Measurements from ENCODE around the gene DLG2. TPM values are rescaled to one million over a fixed set of nuclear protein-coding genes. Genes with fewer than 3 reads are reported as not detected.

DLG2 gene
- total and polyA plus RNA-seq, 4 donors: 0.30 to 5.5 (median 0.68) TPM

DNA sequence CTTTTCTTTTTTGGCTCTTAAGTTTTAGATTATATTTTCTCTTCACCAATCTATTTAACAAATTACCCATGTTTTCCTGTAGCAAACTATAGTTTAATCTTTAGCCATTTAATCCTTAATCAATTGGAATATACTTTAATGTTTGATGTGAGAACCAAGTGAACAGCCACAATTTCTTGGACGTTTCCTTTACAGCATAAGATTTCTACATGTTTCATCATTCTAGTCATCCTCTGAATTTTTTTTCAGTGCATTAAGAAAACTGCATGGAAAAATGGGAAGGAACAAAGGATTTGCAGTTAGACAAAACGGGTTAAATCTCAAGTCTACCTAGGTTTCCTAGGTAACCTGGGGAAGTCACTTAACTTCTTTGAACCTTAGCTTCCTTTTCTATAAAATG is 1833.8 kb downstream of the DLG2 start:
- no peak overlapping the region for H3K4me3 ChIP-seq (ENCODE audit: low read depth in 1 of 3, low read length in 3 of 3)
- H3K36me3 ChIP-seq (ENCODE audit: control insufficient read depth in 4 of 4, insufficient read depth in 3 of 4, low read depth in 1 of 4, low read length in 3 of 4): no peaks in the 10 kb centered on the region
- no peak for DNase-seq (ENCODE audit: low spot score)

GRCh38 chr11:83791557-83791956 is 1835.6 kb downstream of the DLG2 start:
- 94% methylated on average over 17 of the region's 17 CpGs for WGBS
- no peak overlapping the region for H3K27ac ChIP-seq (ENCODE audit: low read depth in 1 of 2, low read length in 2 of 2)
- TF ChIP-seq RAD21 (IDR thresholded peaks at IDR 0.05) (no peak), FOXA2 (IDR thresholded peaks at IDR 0.05) (no peak), FOXA1 (IDR thresholded peaks at IDR 0.05) (no peak), YY1 (IDR thresholded peaks at IDR 0.05) (no peak)

More for the DNA sequence above, 1833.8 kb downstream of the DLG2 start:
- Histone ChIP-seq H3K27me3 (ENCODE audit: control insufficient read depth in 4 of 4, insufficient read depth in 4 of 4, low read length in 3 of 4) (no peaks in the 10 kb centered on the region), H3K9me3 (ENCODE audit: control insufficient read depth in 4 of 4, low read length in 3 of 4) (no peaks in the 10 kb centered on the region), H3K27ac (ENCODE audit: low read depth in 1 of 2, low read length in 2 of 2) (no peak overlapping the region), H3K4me1 (ENCODE audit: control insufficient read depth in 4 of 4, insufficient read depth in 4 of 4, low read length in 3 of 4) (no peaks in the 10 kb centered on the region), H3K9ac (ENCODE audit: low read depth in 1 of 2, low read length in 2 of 2) (no peak overlapping the region)
- no peak for TF ChIP-seq EGR1 (IDR thresholded peaks at IDR 0.05; ENCODE audit: low read depth in 2 of 2)
- TF ChIP-seq NR2F2 (IDR thresholded peaks at IDR 0.05): no peak
- TF ChIP-seq HNF4G (IDR thresholded peaks at IDR 0.05): no peak
- TF ChIP-seq, protein P1, sequence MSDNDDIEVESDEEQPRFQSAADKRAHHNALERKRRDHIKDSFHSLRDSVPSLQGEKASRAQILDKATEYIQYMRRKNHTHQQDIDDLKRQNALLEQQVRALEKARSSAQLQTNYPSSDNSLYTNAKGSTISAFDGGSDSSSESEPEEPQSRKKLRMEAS (IDR thresholded peaks at IDR 0.05): no peak
- no peak for TF ChIP-seq REST (IDR thresholded peaks at IDR 0.05)
- TF ChIP-seq, protein P2, sequence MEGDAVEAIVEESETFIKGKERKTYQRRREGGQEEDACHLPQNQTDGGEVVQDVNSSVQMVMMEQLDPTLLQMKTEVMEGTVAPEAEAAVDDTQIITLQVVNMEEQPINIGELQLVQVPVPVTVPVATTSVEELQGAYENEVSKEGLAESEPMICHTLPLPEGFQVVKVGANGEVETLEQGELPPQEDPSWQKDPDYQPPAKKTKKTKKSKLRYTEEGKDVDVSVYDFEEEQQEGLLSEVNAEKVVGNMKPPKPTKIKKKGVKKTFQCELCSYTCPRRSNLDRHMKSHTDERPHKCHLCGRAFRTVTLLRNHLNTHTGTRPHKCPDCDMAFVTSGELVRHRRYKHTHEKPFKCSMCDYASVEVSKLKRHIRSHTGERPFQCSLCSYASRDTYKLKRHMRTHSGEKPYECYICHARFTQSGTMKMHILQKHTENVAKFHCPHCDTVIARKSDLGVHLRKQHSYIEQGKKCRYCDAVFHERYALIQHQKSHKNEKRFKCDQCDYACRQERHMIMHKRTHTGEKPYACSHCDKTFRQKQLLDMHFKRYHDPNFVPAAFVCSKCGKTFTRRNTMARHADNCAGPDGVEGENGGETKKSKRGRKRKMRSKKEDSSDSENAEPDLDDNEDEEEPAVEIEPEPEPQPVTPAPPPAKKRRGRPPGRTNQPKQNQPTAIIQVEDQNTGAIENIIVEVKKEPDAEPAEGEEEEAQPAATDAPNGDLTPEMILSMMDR (IDR thresholded peaks at IDR 0.05; ENCODE audit: low read depth, low read length, missing input control): no peak
- TF ChIP-seq RAD21 (IDR thresholded peaks at IDR 0.05): no peak
- WGBS: 76% methylated on average over 2 of the region's 2 CpGs

DNA sequence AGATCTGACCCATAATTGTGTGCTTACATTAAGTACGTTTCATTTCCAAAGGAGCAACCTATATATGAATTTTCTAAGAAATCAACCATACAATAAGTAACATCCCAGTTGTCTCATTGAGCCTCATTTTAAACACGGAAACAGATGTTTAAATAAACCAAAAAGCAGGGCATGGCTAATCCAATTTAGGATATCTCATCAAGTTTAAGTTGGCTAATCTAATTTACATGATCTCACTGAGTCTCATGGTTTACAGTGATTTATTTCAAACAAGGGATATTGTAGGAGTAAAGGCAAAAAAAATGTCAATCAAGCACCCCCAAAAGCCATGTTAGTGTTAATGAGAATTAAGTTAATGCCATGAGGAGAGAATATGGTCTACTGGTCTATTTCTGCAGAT is 1841.2 kb downstream of the DLG2 start:
- no peak for DNase-seq (ENCODE audit: low spot score)
- Histone ChIP-seq H3K9ac (ENCODE audit: low read depth in 1 of 2, low read length in 2 of 2) (no peak overlapping the region), H3K27ac (ENCODE audit: low read depth in 1 of 2, low read length in 2 of 2) (no peak overlapping the region), H3K4me1 (ENCODE audit: control insufficient read depth in 4 of 4, insufficient read depth in 4 of 4, low read length in 3 of 4) (no peaks in the 10 kb centered on the region), H3K27me3 (ENCODE audit: control insufficient read depth in 4 of 4, insufficient read depth in 4 of 4, low read length in 3 of 4) (no peaks in the 10 kb centered on the region), H3K9me3 (ENCODE audit: control insufficient read depth in 4 of 4, low read length in 3 of 4) (no peaks in the 10 kb centered on the region), H3K4me3 (ENCODE audit: low read depth in 1 of 3, low read length in 3 of 3) (no peak overlapping the region), H3K36me3 (ENCODE audit: control insufficient read depth in 4 of 4, insufficient read depth in 3 of 4, low read depth in 1 of 4, low read length in 3 of 4) (peaks cover 0 to 2% (median 0%) of the 10 kb centered on the region in 4 donors)
- TF ChIP-seq ATF3 (IDR thresholded peaks at IDR 0.05): no peak
- no peak for TF ChIP-seq FOXA2 (IDR thresholded peaks at IDR 0.05)
- TF ChIP-seq GABPA (IDR thresholded peaks at IDR 0.05 in 1 of 2, conservative IDR thresholded peaks at IDR 0.05 in 1 of 2): no peak
- no peak for TF ChIP-seq RAD21 (IDR thresholded peaks at IDR 0.05)
- TF ChIP-seq HNF4G (IDR thresholded peaks at IDR 0.05): no peak
- no peak for TF ChIP-seq TAF1 (conservative IDR thresholded peaks at IDR 0.05)
- TF ChIP-seq, protein P2 (IDR thresholded peaks at IDR 0.05; ENCODE audit: low read depth, low read length, missing input control): no peak
- 89% methylated on average over 2 of the region's 2 CpGs for WGBS

More at GRCh38 chr11:83791557-83791956, 1835.6 kb downstream of the DLG2 start:
- H3K9ac ChIP-seq (ENCODE audit: low read depth in 1 of 2, low read length in 2 of 2): no peak overlapping the region
- no peak for DNase-seq (ENCODE audit: low spot score)
- H3K36me3 ChIP-seq (ENCODE audit: control insufficient read depth in 4 of 4, insufficient read depth in 3 of 4, low read depth in 1 of 4, low read length in 3 of 4): peaks cover 0 to under 1% (median 0%) of the 10 kb centered on the region in 4 donors
- no peak overlapping the region for H3K4me3 ChIP-seq (ENCODE audit: low read depth in 1 of 3, low read length in 3 of 3)
- no peaks in the 10 kb centered on the region for H3K27me3 ChIP-seq (ENCODE audit: control insufficient read depth in 4 of 4, insufficient read depth in 4 of 4, low read length in 3 of 4)
- no peaks in the 10 kb centered on the region for H3K4me1 ChIP-seq (ENCODE audit: control insufficient read depth in 4 of 4, insufficient read depth in 4 of 4, low read length in 3 of 4)
- no peaks in the 10 kb centered on the region for H3K9me3 ChIP-seq (ENCODE audit: control insufficient read depth in 4 of 4, low read length in 3 of 4)
